ENCODE data around the gene C12orf75.
"Not testable (repeated sequence)": the region's sequence is repeated elsewhere in the genome, so short reads cannot be mapped to it uniquely, and the experiment has no call there.

The C12orf75 gene

DNA sequence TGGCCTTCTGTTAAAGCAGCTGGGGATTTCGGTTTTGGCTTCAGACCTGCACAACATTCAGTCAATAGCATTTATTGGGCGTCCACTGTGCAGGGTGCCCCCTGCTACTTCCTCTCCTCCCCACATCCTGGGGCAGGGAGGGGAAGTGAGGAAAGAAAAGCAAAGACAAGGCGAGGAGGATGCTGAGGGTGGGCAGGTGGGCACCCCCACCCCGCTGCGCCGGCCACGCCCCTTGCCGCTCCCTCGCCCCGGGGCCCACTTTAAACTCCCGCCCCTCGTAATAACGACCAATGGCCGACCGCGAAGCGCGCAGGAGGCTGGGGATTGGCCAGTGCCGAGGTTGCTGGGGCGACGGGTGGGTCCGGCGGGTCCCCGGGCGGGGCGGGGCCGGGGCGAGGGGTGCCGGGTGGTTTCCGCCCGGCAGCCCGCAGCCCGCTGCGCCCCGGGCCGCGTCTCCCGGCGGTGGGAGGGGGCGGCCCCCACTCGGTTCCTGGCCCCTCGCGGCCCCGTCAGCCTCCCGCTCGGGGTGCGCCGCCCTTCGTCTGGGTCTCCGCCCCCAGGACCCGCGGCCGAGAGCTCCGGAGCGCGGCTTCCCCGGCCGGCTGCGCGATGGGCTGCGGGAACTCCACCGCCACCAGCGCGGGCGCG is at the start of gene C12orf75:
Gene C12orf75, plus strand, starts transcription at position 409 of the 648 bp plus-strand sequence. Its CDS starts 201 bp downstream, at position 610.
- peak; percentile 67 to 69 for DNase-seq

- no peak for DNase-seq
Observed at GRCh38 chr12:105280966-105281693, 49.4 kb upstream of the C12orf75 start.

GRCh38 chr12:105281694-105282049 is 48.8 kb upstream of the C12orf75 start:
- DNase-seq, result no peak

DNA sequence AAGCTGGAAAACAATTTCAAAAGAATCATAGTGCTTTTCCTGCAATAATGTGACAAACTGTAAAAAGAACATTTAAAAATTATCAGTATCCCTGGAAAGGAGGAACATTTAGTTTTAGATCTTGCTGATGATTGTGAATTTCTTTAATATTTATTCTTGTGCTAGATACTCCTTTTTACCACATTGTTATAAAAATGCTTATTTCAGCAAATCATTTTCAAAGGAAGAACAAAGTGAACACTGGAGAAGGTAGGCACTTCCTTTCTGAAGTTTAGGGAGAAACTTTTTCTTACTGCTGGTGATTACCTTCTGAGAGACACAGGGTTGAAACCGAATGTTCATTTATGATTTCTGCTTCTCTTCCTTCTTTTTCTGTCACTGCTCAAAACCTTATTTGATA is 45.1 kb upstream of the C12orf75 start:
- DNase-seq, result no peak

GRCh38 chr12:105287408-105287807 is 43.1 kb upstream of the C12orf75 start:
- DNase-seq, result no peak

- DNase-seq, result no peak
Observed at GRCh38 chr12:105288311-105288996, 42.0 kb upstream of the C12orf75 start.

GRCh38 chr12:105289114-105289904 is 41.2 kb upstream of the C12orf75 start:
- no peak for DNase-seq

- no peak for DNase-seq
Observed at GRCh38 chr12:105291531-105291930, 39.0 kb upstream of the C12orf75 start.

DNA sequence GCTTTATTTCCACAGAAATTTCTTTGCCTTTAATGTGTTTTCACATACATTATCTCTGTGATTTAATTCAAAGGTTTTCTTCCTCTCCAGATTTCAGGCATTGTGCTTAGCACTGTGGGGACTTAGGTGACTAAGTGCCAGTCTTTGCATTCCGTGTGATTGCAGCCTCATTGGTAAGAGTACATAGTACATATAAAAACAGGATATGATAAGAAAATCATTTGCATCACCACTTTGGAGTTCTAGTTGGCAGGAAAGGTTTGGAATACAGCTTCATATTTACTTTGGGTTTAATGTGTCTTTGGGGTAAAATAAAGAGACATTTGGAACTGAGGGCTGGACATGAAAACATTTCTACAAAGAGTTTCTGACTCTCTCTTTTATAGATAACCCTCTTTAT is 37.8 kb upstream of the C12orf75 start:
- no peak for DNase-seq

- DNase-seq, result no peak
Observed at GRCh38 chr12:105293187-105293586, 37.3 kb upstream of the C12orf75 start.

DNA sequence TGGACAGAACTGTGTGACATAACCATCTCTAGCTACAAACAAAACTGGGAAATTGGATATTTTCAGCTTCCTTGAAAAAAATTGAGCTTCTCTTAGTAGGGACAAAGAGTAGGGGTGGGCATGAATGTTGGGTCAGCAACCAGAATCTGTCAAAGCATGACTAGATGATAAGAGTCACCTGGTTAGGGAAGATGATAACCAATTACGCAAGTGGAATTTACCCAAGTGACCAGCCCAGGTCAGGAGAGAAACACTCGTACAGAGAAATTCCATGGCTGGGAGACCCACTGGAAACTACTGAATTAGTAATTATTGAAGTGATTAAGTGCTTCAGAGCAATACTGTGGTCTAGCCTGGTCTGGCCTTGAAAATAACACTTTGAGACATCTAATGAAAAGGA is 36.3 kb upstream of the C12orf75 start:
- no peak for DNase-seq

- DNase-seq, result no peak
Observed at GRCh38 chr12:105294886-105295479, 35.5 kb upstream of the C12orf75 start.

- no peak for DNase-seq
Observed at GRCh38 chr12:105296116-105297089, 34.1 kb upstream of the C12orf75 start.

DNA sequence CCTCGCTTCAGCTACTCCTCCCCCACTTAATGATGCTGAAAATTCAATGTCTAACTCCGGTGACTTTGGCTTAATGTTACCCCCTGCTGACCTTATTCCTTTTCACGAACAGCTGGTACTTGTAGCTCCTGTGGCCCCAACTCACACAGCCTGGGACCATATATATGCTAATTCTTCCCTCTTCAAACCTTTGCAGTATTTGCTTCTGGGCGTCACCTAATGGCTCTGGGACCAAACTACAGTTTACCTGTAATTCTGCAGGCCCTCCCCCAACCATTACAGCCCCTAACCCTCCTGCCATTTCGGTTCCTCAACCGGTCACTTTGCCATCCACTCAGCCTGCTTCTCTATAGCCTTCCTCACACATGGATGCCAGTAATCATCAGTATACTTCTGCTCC is 29.6 kb upstream of the C12orf75 start:
- no peak for DNase-seq

DNA sequence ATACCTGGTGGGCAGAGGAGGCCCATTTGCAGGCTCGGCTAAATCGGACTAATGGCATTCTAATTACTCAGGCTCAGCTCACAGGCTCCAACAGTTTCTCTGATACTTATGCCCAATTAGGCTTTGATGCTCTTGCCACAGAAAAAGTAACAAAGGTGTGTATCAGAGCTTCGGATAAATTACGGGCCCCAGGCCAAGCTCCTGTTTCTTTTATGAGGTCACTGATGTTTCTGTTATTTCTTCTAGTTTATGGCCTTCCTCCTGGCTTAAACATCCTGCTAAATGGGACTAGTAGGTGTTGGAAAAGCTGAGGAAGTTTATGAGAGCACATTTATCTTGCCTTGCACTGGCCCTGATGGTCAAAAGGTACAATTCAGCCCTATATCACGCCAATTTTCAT is 28.8 kb upstream of the C12orf75 start:
- no peak for DNase-seq

- not testable (repeated sequence) for DNase-seq
Observed at GRCh38 chr12:105302986-105303385, 27.5 kb upstream of the C12orf75 start.

DNA sequence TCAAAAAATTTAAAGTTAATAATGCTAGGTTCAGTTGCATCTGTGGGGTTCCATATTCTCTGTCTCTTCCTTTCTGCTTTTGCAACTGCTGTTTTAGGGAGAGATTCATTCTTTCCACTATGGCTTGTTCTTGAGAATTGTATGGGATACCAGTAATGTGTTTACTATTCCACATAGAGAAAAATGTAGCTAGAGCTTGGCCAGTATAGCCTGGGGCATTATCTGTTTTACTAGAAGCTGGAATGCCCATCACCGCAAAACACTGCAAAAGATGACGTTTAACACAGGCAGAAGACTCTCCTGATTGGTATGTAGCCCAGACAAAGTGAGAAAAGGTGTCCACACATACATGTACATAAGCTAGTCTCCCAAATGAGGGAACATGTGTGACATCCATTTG is 25.9 kb upstream of the C12orf75 start:
- not testable (repeated sequence) for DNase-seq

DNA sequence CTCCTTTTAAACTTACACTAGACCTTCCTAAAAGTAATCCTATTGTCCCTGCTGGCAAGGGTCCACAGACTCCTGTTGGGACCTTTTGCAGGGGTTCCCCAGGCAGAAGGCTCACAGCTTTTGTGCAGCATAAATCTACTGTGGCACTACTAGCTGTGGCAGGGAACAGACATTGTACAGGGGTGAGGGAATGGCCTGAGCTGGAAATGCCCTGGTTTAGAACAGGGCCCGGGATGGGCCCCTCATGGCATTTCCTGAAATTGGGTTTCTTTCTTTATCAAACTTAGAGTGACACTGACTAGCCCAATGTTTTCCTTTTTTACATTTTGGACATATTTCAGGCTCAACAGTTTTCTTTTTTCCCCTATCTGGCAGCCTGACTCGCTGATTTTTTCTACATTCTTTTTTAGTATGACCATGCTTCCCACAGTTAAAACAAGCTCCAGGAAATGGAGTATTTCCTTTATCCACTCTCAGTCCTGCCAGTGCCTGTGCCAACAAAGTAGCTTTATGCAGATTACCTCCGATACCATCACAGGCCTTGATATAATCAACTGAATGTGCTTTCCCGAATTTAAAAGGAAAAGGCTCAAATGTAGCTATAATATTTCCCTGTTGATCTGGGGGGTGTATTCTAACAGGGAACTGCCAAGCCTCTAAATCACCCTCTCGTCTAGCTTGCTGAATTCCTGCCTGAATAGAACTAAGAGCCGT is 22.7 kb upstream of the C12orf75 start:
- not testable (repeated sequence) for DNase-seq

- DNase-seq, result not testable (repeated sequence)
Observed at GRCh38 chr12:105308839-105309238, 21.7 kb upstream of the C12orf75 start.

DNA sequence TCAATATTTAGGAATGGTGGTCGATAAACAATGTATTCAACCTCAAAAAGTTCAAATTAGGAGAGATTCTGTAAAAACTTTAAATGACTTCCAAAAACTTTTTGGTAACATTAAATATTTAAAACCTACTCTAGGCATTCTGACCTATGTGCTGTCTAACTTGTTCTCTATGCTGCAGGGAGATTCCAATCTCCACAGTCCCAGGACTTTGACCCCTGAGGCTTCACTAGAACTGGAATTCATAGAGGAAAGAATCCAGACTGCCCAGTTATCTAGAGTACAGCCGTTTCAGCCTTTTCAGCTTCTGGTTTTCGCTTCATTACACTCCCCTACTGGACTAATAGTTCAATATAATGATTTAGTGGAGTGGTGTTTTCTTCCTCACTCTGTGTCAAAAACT is 21.1 kb upstream of the C12orf75 start:
- DNase-seq, result not testable (repeated sequence)
